Left renal cortex interstitium (tissue), 4 donors: ENCODE measurements around the gene TGFB3. TPM values are rescaled to one million over a fixed set of nuclear protein-coding genes. Genes with fewer than 3 reads are reported as not detected.

Experiments used
- DNase-seq, 4 donors: peaks; one replicate each; pipeline ENCODE4 v3.0.0-alpha.2; 2013; ENCODE audit warnings: low read depth in 4 of 4, low spot score in 2 of 4, missing footprints in 1 of 4
- polyA plus RNA-seq, 4 donors: library from polyadenylated mRNA; unstranded; fragments of 120-200 nt; gene quantifications; one replicate each; pipeline ENCODE4 v1.2.1, GENCODE V29; 2013; ENCODE audit not compliant: insufficient read length in 4 of 4

Gene TGFB3
- polyA plus RNA-seq, 4 donors = 13.3 to 20.6 (median 16.9) TPM

- no peak for DNase-seq
Measured at GRCh38 chr14:75987201-75987970, 5.6 kb upstream of the TGFB3 start.

GRCh38 chr14:75986439-75986765 lies 4.6 kb upstream of the TGFB3 start:
- DNase-seq = no peak

GRCh38 chr14:75985618-75986438 lies 4.0 kb upstream of the TGFB3 start, which contains the start of gene IFT43:
Gene IFT43, plus strand, starts transcription at chr14:75985763. Its CDS starts 24 bp downstream, at chr14:75985787.
- DNase-seq = peak in 3 of 4 donors; percentile 71 to 86 (median 85)

- no peak for DNase-seq
Measured at GRCh38 chr14:75984674-75985073, 2.9 kb upstream of the TGFB3 start.

- no peak for DNase-seq
Measured at GRCh38 chr14:75983019-75983358, 1.2 kb upstream of the TGFB3 start.

GRCh38 chr14:75982266-75983018 lies 647 bp upstream of the TGFB3 start:
- DNase-seq = peak in 3 of 4 donors; percentile 73 to 78 (median 75)

GRCh38 chr14:75980856-75981255 lies 939 bp downstream of the TGFB3 start:
- no peak for DNase-seq

GRCh38 chr14:75979648-75980565 lies 1.9 kb downstream of the TGFB3 start:
- no peak for DNase-seq

GRCh38 chr14:75979071-75979571 lies 2.7 kb downstream of the TGFB3 start:
- no peak for DNase-seq

GRCh38 chr14:75978249-75978731 lies 3.5 kb downstream of the TGFB3 start:
- no peak for DNase-seq

GRCh38 chr14:75977582-75977943 lies 4.2 kb downstream of the TGFB3 start:
- no peak for DNase-seq

- no peak for DNase-seq
Measured at GRCh38 chr14:75976826-75977581, 4.8 kb downstream of the TGFB3 start.

- DNase-seq = no peak
Measured at GRCh38 chr14:75972801-75973421, 8.9 kb downstream of the TGFB3 start.

GRCh38 chr14:75971509-75971908 lies 10.3 kb downstream of the TGFB3 start:
- no peak for DNase-seq

- no peak for DNase-seq
Measured at GRCh38 chr14:75970989-75971388, 10.8 kb downstream of the TGFB3 start.

GRCh38 chr14:75969891-75970290 lies 11.9 kb downstream of the TGFB3 start:
- no peak for DNase-seq

- no peak for DNase-seq
Measured at GRCh38 chr14:75969126-75969525, 12.7 kb downstream of the TGFB3 start.

- no peak for DNase-seq
Measured at GRCh38 chr14:75968456-75968855, 13.3 kb downstream of the TGFB3 start.

GRCh38 chr14:75967866-75968265 lies 13.9 kb downstream of the TGFB3 start:
- no peak for DNase-seq
